HUDEP-2 (cell line): Measurements from ENCODE around the gene MPDZ.

Experiments used
- DNase-seq, 76 experiments: peaks; one replicate each; lab custom pipeline; 2025; ENCODE audit not compliant: unreplicated experiment in 76 of 76; lab: John Stamatoyannopoulos, UW

Gene MPDZ

DNA sequence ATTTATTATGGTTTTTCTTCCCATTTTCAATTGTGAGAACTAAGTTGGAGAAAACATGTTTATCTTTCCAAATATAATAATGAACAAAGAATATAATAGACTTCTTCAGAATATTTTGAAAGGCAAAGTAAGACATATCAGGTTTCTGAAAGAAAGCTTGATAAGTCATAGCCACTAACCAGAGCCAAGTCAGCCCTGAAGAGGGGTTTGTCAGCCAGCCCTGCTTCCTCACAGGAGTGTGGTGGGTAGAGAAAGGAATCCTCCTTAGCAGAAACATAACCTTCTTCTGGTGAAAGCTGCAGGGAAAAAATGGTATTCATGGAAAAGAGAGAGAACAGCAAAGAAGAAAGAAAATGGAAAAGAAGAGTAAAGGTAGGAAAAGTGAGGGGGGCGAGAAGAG, 93.4 kb downstream of the MPDZ start:
- DNase-seq = no peak

DNA sequence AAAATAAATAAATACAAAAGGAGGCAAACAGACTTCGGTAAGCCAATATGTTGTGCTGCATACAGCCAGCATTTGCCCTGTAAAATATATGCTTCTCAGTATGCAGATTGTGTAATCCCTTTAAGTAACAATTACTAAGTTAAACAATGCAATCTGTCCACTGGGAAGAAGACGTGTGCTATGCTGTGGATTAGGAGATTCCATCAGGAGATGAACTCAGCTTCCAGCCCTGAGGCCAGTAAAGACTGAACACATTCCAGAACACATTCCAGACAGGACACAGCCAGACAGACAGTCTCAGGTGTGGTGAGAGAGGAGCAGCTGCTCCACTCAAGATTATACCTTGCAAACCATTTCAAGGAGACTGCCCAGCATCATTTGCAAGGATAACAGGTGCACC, 97.8 kb downstream of the MPDZ start:
- no peak for DNase-seq

DNA sequence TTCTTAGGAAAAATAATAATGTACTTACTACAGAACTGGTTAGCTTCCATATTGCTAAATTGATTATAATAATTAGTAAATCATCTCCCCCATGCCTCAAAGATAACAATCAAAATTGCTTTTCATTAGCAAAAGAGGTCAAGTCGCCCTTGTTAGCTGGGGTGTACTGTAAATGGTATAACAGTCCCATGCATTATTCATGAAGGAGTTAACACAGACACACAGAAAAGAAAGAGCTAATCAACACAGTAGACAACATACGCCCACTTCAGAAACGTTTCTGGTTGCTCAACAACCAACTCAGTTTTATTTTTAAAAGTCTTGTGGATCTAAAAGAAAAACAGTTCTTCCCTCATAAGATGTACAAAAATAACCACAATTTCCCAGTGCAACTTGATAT, 100.2 kb downstream of the MPDZ start:
- DNase-seq = no peak

DNA sequence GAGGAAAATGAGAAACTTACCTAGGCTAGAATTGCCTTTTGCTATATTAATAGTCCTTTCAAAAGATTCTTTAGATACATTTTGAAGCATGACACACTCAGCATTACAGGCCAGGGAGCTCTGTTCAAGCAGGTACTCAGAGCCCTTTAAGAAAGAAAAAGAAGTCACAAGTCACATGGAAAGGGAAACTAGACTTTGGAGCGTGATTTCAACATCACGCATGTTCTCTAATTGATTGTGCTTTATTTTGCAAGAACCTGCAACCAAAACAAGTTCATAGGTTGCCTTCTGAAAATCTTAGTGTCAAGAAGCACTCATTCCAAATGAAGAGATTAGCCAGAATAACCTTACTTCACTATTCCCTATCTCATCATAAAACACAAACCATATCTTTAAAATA, 103.8 kb downstream of the MPDZ start:
- DNase-seq = no peak

DNA sequence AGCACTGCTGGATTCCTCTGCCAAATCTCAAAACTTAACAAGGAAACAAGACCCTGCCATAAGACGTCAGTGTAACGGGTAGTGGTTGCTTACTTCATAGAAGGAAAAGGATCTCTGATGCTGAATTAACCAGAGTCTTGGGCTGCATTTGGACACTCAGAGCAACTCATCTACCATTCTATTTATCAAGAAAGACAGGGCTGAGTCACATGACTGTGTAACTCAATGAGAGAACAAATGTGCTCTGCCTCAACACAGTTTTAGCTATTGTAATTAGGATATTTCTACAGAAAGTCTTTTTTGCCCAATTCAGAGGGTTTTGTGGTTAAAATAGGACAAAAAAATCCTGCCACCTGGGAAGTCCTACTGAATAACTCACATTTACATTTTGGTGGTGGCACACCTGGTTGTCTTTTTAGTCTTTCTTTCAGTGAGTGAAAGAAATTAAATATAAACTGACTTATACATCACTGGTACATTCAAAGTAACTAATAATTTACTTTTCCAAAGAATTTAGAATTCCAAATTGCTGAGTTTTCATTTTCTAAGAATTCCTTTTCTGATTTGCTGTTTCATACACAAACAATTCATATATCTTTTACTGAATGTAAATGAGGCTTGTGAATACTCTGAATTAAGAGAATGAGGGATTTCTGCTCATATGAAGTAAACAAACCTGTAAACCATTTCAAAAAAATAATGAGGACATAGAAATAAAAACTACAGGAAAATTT, 104.4 kb downstream of the MPDZ start:
- DNase-seq = no peak

DNA sequence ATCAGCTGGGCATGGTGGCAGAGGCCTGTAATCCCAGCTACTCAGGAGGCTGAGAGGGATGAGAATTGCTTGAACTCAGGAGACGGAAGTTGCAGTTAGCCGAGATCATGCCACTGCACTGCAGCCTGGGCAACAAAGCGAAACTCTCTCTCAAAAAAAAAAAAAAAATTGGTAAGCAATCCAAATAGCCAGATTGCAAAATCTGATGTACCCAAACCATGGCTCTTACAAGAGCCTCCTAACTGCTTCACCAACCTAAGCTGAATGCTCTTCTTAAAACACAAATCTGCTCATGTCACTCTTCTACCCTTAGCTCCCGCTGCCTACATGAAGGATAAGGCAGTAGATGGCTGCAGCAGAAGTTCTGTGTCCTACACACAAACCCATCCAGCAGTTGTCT, 105.9 kb downstream of the MPDZ start:
- no peak for DNase-seq

DNA sequence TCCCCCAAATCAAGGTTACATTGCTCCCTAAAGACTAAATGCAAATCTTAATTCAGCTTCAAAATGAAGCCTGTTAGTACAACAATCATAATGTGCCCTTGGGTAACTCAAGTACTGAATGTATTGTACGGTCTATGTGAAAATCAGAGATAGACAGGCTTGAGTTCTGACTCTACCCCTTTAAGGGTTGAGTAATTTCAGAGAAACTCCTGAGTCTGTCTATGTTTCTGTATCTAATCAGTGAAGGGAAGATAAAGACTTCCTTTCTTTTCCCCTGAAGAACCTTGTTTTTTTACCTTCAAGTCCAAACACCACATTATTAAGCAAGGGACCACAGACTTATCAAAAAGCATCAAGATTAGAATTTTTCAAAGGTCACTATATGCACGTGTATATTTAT, 108.2 kb downstream of the MPDZ start:
- no peak for DNase-seq

DNA sequence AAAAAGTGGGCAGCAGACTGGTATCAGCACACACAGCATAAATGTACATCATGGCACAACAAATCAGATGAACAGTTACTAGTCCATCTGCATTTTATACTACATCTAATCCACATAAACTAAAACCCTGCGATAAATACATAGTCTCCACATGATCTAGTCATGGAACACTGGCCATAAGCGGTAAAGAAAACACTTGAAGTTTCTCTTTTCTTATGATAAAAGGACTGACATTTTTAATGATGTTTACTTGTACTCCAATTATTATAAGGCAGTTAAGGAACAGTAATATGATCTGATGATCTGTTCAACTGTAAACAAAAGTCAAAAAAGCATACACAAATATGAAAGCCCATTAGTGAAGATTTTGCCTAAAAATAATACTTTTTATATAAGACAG, 112.5 kb downstream of the MPDZ start:
- no peak for DNase-seq

DNA sequence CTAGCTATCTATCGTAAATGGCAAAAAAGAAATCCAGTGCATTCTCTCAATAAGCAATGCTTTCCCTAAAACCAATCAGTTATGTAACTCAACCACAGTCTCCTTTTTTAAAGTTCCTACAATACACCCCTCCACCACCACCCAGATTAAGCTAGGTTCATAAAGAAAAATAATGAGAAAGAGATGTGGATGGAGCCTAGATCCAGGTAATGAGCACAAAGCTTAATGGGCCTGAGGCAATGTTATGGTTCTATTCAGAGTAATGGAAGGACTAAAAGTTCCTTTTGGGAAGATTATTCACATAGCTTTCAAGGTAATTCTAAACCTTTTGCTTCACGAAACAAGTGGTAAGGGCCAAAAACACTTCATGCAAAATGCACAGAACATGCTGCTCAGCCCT, 113.5 kb downstream of the MPDZ start:
- DNase-seq = no peak

DNA sequence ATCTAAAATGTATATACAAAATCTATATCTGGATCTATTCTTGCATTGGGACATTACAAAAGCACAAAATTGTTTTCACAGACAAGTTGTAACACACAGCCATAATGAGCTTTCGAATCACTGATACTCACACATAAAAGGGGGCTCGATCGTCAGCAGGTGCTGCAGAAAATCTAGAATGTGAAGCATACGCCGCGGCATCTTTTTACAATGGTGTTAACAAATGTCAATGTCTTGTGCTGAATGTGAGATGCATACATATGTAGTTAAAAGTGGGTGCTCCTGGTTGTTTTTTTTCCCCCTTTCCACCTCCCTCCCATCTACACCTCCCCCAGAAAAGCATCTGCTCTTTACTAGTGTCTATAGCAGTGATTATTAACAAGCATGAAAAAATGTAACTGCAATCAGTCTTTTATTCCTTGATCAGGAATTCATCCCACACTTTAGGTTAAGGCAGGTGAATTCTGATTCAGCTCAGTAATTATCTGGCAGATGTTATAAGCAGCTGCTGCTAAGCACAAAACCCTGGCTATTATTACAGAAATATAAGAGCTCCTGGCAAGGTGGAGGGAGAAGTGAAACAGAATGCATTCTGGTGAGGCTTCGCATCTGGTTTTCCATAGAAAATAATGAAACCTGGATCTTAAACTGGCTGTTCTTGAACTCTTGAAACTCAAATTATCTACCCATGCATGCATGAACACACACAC, 114.1 kb downstream of the MPDZ start:
- no peak for DNase-seq

DNA sequence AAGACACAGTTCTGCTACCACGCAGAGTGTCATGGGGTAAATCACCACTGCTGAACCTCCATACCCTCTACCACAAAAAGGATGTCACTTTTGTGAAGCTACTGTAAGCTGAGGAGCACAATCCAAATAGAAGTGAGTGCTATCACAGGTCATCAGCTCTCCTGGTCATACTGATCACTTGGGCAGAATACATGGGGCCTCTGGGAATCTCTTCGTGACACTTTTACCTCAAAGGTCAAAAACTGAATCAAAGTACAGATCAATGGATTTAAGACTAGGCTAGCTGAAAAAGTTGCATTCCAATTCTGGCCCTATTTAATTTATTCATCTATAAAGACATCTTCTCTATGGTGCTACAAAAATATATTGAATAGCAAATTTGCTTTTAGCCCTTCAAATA, 115.5 kb downstream of the MPDZ start:
- DNase-seq = no peak

DNA sequence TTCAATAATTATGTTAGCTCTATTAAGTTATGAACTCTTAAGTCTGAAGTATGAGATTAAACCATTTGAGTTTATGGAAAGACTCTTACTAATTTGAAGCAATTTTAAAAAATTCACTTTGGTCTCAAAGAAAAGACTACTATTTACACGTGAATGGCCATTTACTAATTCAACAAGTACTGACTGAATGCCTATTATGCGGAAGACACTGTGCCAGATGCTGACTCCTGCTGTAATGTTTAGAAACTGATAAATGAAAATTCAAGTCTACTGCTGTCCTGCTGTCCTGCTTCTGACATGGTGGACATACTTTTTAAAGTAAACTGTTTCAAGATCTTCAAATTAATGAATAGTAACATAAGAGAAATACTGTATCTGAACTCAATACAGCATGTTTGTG, 116.2 kb downstream of the MPDZ start:
- DNase-seq = no peak

DNA sequence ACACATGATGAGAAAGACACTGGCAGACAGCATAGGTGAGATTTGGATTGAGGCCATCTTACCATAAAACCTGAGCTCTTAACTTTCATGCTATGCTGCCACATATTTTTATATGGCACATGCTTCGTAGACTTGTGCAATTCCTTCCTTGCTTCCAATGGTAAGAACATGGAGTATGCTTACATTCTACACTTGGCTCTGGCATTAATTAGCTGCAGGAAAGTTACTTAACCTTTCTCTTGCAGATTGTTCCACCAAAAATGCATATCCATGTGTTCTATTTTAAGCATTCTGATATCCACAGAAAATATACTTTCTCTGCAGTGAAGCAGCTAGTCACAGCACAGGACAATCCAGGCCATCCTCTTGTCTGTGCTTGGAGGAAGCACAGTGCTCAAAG, 119.4 kb downstream of the MPDZ start:
- no peak for DNase-seq

DNA sequence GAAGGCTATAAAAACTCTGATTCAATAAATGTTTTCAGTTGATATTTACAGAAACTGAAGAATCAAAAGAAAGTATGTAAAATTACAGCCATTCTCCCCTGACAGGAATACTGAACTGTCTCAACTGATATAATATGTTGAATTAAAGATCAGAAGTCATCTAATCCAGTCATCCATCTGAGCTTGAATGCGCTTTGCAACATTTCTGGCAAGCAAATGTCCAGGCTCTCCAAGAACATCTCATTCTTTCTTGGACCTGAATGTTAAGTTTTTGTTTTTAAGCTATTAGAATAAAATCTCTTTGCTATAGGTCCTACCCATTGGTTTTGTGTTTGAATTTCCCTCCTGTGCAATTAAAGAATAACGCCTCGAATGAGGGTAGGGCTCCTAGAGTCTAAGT, 120.5 kb downstream of the MPDZ start:
- DNase-seq = no peak

DNA sequence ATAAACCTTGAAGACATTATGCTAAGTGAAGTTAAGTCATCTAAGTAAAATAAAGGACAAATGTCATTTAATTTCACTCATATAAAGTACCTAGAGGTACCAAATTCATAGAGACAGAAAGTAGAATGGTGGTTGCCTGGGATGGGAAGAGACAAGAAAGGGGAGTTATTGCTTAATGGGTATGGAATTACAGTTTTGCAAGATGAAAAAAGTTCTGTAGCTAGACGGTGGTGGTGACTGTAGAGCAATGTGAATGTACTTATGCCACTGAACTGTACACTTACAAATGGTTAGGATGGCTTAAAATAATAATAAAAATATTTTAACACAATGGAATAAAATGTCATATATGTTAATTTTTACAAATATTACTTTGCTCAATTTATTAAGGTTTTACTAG, 128.0 kb downstream of the MPDZ start:
- no peak for DNase-seq

DNA sequence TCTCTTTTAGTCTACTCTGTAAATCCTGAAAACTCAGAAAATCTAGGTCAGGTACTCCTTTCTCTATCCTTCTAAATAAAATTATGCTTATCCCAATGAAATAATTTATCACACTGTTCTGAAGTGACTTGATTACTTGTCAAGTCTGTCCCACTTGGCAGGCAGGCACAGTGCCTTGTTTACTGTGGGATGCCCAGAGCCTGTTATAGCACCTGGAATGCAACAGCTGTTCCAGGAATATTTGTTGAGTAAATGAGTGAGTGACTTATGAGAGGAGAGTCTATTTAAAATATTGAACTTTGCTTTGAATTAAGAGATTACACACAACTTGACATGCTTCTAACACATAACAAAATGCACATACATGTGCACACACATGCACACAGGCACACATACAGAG, 130.0 kb downstream of the MPDZ start:
- no peak for DNase-seq

DNA sequence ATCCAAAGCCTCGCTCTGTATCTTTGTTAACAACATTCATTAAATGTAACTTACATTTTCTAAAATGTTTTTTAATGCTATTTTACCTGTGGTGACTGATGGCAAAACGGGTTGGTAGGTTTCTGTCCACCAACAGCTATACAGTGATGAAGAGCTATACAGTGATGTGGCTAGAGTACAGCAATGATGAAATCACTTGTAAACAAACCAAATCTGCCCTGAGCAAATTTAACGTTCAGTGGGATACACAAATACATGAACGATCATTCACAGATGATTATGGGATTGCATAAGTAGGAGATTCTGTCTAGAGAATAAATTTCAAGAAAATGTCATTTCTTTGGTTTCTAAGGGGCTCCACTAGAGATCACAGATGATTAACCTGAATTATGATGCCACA, 132.7 kb downstream of the MPDZ start:
- DNase-seq = no peak

DNA sequence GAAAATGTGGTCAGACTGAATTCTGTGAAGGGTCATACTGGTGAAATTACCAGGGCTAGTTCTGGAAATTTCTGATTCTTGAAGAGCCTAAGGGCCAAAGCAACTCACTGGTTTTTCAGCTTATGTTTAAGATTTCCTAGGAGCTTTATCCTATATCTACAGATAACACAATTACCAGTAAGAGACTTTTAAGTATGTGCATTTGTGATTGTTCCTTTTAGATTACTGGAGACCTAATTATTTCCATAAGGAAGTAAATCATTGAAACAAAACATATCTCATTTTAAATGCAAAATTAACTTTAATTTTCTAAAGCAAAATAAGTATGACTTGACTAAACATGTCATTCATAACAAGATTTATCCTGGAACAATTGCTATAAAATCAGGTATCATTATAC, 134.2 kb downstream of the MPDZ start:
- no peak for DNase-seq

DNA sequence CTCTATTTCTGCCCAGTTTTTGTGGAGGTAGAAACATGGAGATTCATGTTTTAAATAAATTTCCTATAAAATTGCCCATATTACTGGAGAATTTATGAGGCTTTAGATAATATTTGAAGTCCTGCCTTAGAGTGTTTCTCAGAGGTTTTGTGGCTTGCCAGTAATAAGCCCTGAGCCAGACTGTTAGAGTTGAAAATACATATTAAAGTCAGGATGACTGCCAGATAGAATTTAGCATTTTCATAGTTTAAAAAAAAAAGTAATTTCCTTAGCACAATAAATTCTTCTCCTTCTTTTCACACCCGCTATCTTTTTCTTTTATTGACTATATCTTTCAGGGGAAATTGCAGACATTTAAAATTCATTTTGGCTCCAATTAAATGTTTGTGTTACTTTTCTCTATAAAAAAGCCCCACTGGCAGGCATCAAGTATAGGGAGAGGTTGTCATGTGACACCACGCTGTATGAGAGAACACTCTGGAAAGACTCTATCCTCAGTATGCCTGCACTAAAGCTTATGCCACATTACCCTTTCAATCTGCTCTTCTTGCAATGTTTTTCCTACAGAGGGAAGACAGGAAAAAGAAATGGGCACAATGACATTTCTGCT, 135.2 kb downstream of the MPDZ start:
- no peak for DNase-seq

DNA sequence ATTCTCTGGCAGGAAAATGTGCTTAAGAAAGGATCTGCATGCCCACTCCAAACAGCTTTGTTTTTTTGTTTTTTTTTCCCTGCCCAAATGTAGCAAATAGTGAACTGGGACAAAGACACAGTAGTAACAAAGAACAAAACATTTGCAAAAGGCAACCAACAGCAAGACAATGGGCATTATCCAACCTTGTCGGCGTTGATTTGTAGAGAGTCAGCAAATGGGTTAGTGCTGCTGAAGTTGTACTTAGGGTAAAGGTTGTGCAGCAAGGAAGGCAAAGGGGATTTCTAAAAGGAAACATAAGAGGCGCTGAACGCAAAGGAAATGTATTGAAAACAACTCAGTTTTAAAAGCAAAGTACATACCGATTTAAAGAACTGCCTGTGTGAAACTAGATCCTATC, 136.2 kb downstream of the MPDZ start:
- no peak for DNase-seq

DNA sequence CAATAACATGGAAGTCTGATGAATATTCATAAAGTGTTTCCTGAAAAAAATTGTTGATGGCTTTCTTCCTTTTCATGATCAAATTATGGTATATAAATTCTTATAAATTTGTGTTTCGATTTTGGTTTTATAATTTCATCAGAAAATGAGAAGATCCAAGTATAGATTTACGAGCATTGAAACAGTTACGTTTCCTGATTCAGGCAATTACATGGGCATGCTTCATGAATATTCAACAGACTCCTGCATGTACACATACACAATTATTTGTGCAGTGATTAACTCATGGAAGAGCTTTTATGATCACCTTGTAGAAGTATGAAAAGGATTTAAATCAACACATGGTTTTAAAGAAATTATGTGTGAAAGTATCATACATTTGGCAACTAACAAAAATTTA, 136.7 kb downstream of the MPDZ start:
- DNase-seq = no peak

DNA sequence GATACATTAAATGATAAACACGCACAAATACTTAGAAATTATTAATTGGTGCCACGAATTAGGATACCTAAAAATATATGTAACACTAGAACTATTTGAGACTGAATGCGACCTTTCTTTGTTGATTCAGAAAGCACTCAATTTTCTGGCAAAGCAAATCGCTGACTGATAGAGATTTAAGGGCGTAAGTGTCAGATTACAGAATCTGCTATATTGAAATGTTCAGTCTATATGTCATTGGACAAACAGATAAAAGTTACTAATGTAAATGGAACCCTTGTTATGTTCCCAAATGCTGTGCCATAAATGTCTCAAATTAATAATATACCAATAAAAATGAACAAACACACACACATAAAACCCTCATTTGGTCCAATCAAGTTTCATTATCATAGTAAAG, 137.9 kb downstream of the MPDZ start:
- no peak for DNase-seq
